GM15510 (cell line): ENCODE data around the gene PLIN5.

Experiments used
- POLR2A ChIP-seq: IDR thresholded peaks from 3 replicates; pipeline ENCODE4 v1.6.1; 2011; ENCODE audit warnings: borderline replicate concordance; ENCODE audit not compliant: insufficient read length; ENCODE audit errors: extremely low read depth

Gene PLIN5

GRCh38 chr19:4541114-4541805 lies 6.2 kb upstream of the PLIN5 start:
- no peak for TF ChIP-seq POLR2A

DNA sequence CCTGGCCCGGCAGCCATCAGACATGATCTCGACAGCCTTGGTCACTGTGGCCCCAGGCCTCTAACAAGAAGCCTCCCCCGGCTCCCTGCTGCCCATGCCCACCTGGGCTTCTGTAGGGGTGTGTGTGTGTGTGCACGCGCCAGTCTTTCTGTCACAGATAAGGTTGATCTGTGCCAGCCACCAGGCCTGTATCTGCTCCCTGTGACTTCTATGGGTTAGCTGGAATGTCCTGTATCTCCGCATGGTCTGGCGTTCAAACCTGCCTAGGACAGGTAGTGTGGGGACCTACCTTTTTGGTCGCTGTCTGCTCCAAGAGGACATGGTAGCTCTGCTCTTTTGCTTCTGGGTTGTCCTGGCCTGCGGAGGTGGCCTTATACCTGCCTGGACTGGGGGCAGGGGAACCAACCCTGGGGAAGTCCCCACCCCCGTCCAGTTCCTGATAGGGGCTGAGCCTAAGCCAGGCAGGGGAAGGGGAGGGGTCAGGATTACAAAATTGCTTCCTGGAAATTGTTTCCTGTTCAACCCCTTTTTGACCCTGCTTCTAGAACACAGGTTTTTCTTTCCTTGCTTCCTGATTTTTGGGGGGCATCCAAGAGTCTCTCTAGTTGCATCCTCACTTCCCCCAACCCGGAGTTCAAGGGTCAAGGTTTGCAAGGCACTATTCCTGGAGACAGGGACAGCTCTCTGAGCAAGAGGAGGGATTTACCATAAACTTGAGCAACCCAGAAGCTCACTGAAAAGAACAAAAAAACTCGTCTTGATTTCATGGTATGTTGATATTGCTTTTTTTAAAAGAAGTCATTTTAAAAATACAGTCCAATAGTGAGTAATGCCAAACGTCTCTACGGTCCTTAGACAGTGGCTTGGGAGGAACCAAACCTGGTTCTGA lies 4.9 kb upstream of the PLIN5 start, which contains the start of gene LRG1:
Gene LRG1 (minus strand): TSS at position 344 of the 889 bp plus-strand sequence. CDS start 23 bp downstream, at position 321.
- TF ChIP-seq POLR2A = no peak

- TF ChIP-seq POLR2A = no peak
Measured at GRCh38 chr19:4539169-4539692, 4.2 kb upstream of the PLIN5 start.

- TF ChIP-seq POLR2A = no peak
Measured at GRCh38 chr19:4538601-4538954, 3.6 kb upstream of the PLIN5 start.

DNA sequence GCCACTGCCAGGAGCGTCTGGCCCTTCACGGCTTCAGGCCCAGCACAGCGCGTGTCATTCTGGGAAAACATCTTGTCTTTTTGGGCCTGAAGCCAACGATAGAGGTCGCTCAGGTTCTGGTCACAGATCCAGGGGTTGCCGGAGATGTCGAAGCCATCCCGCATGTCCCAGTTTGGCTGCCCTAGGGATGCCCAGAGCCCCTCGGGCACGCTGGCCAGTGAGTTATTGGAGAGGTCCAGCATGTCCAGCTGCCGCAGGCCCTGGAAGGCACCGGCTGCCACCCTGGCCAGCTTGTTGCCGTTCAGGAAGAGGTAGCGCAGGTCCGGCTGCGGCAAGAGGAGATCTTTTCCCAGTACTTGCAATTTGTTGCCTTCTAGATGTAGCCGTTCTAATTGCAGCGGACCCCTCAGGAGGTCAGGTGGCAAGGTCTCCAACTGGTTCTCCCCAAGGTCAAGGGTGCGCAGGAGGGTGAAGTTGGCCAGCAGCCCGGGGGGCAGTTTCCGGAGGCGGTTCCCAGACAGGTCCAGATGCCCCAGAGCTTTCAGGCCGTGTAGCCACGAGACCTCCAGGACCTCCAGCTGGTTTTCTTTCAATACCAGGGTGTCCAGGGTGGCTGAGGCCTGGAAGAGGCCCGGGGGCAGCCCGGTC lies 3.1 kb upstream of the PLIN5 start:
- no peak for TF ChIP-seq POLR2A

DNA sequence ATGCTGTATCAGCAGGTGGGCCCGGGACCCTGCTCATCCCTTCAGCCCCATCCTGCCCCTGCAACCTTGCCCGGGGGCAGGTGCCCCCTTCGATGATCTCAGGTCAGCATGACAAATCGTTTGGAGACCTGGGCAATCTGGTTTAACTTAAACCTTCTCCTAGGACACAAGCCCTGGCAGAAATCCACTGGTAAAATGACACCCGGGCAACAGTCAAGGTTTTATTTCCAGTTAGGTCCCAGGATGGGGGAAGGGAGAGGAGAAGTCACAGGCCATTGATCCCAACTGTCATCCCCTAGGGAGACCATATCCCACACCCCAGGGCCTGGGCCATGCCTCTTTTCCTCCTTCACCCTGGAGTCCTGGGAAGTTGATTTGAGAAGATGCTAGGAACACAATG lies 1.8 kb upstream of the PLIN5 start:
- no peak for TF ChIP-seq POLR2A

DNA sequence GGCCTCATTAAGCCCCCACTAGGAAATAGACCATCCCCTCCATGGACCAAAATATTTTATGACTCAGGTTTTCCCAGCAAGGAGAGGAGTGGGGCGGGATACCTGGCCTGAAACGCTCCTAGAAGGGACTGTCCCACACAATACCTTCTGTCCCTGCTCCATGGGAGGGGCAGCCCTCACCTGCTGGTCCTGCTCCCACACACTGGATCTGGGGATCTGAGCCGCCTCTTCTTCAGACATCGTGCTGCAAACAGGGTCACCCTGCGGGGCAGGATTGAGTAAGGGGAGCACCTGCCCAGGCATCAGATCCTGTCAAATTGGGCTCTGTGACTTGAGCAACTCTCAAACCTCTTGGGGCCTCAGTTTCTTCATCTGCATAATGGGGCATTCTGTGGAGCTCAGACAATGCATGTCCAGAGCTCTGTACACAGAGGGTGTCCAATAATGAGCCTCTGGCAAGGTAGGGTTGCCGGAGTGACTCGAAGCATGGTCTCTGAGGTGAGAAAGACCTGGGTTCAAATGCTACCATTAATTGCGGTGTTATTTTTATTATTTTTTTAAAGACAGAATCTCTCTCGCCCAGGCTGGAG lies 1.1 kb downstream of the PLIN5 start:
- no peak for TF ChIP-seq POLR2A

DNA sequence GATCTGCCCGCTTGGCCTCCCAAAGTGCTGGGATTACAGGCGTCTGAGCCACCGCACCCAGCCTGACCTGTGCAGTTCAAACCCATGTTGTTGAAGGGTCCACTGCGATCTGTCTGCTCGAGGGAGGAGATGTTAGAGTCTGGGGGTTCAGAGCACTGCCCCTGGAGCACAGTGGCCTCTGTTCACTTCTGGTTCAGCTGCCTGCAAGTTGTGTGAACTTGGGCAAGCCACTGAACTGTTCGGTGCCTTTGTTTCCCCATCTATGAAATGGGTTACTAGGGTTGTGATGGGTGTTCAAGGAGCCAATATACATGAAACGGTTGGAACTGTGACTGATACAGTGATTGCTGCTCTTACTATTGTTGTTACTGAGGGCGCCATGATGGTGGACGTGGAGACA lies 1.7 kb downstream of the PLIN5 start:
- no peak for TF ChIP-seq POLR2A

- TF ChIP-seq POLR2A = no peak
Measured at GRCh38 chr19:4531562-4532165, 3.4 kb downstream of the PLIN5 start.

DNA sequence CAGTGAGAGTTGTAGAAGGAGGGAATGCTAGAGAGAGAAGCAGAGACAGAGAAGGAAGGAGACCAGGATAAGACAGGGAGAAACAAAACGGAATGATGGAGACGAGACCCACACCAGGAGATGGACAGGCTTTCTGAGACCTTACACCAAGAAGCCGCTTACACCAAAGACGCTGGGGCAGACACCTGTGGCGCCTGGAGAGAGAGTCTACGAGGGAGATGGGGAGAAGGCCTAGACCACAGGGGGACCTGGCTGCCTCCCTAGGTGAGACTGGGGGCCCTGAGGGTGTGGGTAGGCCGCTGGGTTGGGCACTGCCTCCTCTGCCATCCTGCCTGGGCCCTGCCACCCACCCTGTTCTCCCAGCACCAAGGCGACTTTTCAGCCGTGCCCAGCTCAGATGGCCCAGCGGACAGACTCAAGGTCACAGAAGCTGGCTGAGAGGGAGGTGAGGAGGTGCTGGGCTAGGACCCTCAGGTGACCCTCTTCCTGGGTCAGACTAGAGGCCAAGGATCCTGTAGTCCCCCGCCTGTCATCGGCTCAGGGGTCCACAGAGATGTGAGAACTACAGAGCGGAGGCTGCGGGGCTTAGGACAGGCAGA lies 5.0 kb downstream of the PLIN5 start:
- no peak for TF ChIP-seq POLR2A

DNA sequence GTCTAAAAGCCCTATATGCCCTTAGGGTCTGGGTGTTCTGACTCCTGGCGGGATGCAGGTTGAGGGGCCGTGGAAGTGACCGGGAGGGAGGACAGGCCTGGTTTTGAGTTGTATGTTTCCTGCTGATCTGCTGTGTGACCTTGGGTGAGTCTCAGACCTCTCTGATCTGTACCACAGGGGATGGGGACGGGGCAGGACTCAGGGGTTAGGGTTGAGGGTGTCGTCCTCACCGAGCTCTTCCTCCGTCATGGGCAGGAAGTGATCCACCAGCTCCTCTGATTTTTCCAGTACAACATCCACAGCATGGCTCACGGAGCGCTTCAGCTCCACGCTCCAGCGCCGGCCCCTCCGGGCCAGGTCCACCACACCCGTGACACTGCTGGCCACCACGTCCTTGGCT lies 6.2 kb downstream of the PLIN5 start:
- no peak for TF ChIP-seq POLR2A

GRCh38 chr19:4525563-4526002 lies 9.4 kb downstream of the PLIN5 start:
- no peak for TF ChIP-seq POLR2A

GRCh38 chr19:4524808-4525562 lies 10.0 kb downstream of the PLIN5 start:
- no peak for TF ChIP-seq POLR2A
